IPS-20b (cell line): ENCODE data around the gene CLSTN3.

Source experiments
- H3K27ac ChIP-seq: one replicate; pipeline ENCODE4 v1.5.1; 2013; ENCODE audit warnings: low read length
- H3K27me3 ChIP-seq: 2 replicates; pipeline ENCODE4 v1.6.1; 2013; ENCODE audit warnings: mild to moderate bottlenecking, low read length, inconsistent platforms; ENCODE audit not compliant: insufficient read depth
- H3K36me3 ChIP-seq: 2 replicates; pipeline ENCODE4 v1.6.1; 2013; ENCODE audit warnings: low read depth, mild to moderate bottlenecking, inconsistent platforms, low read length, moderate library complexity; ENCODE audit not compliant: insufficient read depth
- H3K4me1 ChIP-seq: 2 replicates; pipeline ENCODE4 v1.6.1; 2013; ENCODE audit warnings: mild to moderate bottlenecking, control low read depth, inconsistent platforms, low read length, moderate library complexity; ENCODE audit not compliant: insufficient read depth
- H3K4me3 ChIP-seq: 2 replicates; pipeline ENCODE4 v1.5.1; 2013; ENCODE audit warnings: mild to moderate bottlenecking, low read length, inconsistent platforms
- H3K9ac ChIP-seq: 2 replicates; pipeline ENCODE4 v1.6.1; 2013; ENCODE audit warnings: low read depth, mild to moderate bottlenecking, inconsistent platforms, low read length, moderate library complexity
- H3K9me3 ChIP-seq: 2 replicates; pipeline ENCODE4 v1.6.1; 2013; ENCODE audit warnings: mild to moderate bottlenecking, low read depth, low read length, inconsistent platforms; ENCODE audit not compliant: insufficient read depth

Gene CLSTN3

GRCh38 chr12:7116916-7117315, 13.3 kb upstream of the CLSTN3 start:
- Histone ChIP-seq H3K9me3 (no peaks in the 10 kb centered on the region), H3K36me3 (no peaks in the 10 kb centered on the region), H3K9ac (no peak overlapping the region), H3K27ac (no peak overlapping the region), H3K27me3 (no peaks in the 10 kb centered on the region), H3K4me1 (no peaks in the 10 kb centered on the region), H3K4me3 (no peak overlapping the region)

- Histone ChIP-seq H3K9me3 (no peaks in the 10 kb centered on the region), H3K27ac (no peak overlapping the region), H3K36me3 (no peaks in the 10 kb centered on the region), H3K4me3 (no peak overlapping the region), H3K9ac (no peak overlapping the region), H3K27me3 (no peaks in the 10 kb centered on the region), H3K4me1 (no peaks in the 10 kb centered on the region)
These were observed 12.5 kb upstream of the CLSTN3 start for GRCh38 chr12:7117670-7118069.

- H3K9ac ChIP-seq, result no peak overlapping the region
- no peak overlapping the region for H3K27ac ChIP-seq
- no peak overlapping the region for H3K4me3 ChIP-seq
- H3K9me3 ChIP-seq, result no peaks in the 10 kb centered on the region
- no peaks in the 10 kb centered on the region for H3K4me1 ChIP-seq
- no peaks in the 10 kb centered on the region for H3K27me3 ChIP-seq
- H3K36me3 ChIP-seq, result no peaks in the 10 kb centered on the region
These were observed 11.3 kb upstream of the CLSTN3 start for GRCh38 chr12:7118881-7119280.

- no peak overlapping the region for H3K4me3 ChIP-seq
- H3K9ac ChIP-seq, result no peak overlapping the region
- H3K4me1 ChIP-seq, result no peaks in the 10 kb centered on the region
- H3K9me3 ChIP-seq, result no peaks in the 10 kb centered on the region
- H3K27ac ChIP-seq, result no peak overlapping the region
- H3K27me3 ChIP-seq, result no peaks in the 10 kb centered on the region
- H3K36me3 ChIP-seq, result no peaks in the 10 kb centered on the region
These were observed 10.0 kb upstream of the CLSTN3 start for GRCh38 chr12:7120166-7120565.

GRCh38 chr12:7121324-7121723, 8.8 kb upstream of the CLSTN3 start:
- Histone ChIP-seq H3K9ac (no peak overlapping the region), H3K27me3 (no peaks in the 10 kb centered on the region), H3K27ac (no peak overlapping the region), H3K4me1 (no peaks in the 10 kb centered on the region), H3K9me3 (no peaks in the 10 kb centered on the region), H3K36me3 (no peaks in the 10 kb centered on the region), H3K4me3 (no peak overlapping the region)

- H3K27ac ChIP-seq, result no peak overlapping the region
- no peaks in the 10 kb centered on the region for H3K36me3 ChIP-seq
- no peak overlapping the region for H3K9ac ChIP-seq
- peaks cover 3% of the 10 kb centered on the region; the same call in 1 of the 2 replicates for H3K27me3 ChIP-seq
- H3K4me1 ChIP-seq, result peaks cover 5% of the 10 kb centered on the region; the same call in 1 of the 2 replicates
- no peaks in the 10 kb centered on the region for H3K9me3 ChIP-seq
- no peak overlapping the region for H3K4me3 ChIP-seq
These were observed 7.1 kb upstream of the CLSTN3 start for GRCh38 chr12:7122811-7123769.

- no peaks in the 10 kb centered on the region for H3K9me3 ChIP-seq
- H3K4me1 ChIP-seq, result peaks cover 12% of the 10 kb centered on the region
- no peaks in the 10 kb centered on the region for H3K36me3 ChIP-seq
- no peak overlapping the region for H3K4me3 ChIP-seq
- H3K27ac ChIP-seq, result no peak overlapping the region
- H3K9ac ChIP-seq, result no peak overlapping the region
- H3K27me3 ChIP-seq, result peaks cover 12% of the 10 kb centered on the region
These were observed 6.2 kb upstream of the CLSTN3 start for GRCh38 chr12:7123806-7124522.

GRCh38 chr12:7125632-7126227, 4.4 kb upstream of the CLSTN3 start:
- Histone ChIP-seq H3K36me3 (no peaks in the 10 kb centered on the region), H3K4me1 (peaks cover 12% of the 10 kb centered on the region), H3K9me3 (no peaks in the 10 kb centered on the region), H3K4me3 (no peak overlapping the region), H3K27me3 (peaks cover 22% of the 10 kb centered on the region), H3K9ac (no peak overlapping the region), H3K27ac (no peak overlapping the region)

- Histone ChIP-seq H3K4me3 (no peak overlapping the region), H3K27ac (no peak overlapping the region), H3K9ac (peak overlapping the region; percentile 34)
These were observed 2.1 kb upstream of the CLSTN3 start for GRCh38 chr12:7127916-7128626.

GRCh38 chr12:7128681-7129286, 1.4 kb upstream of the CLSTN3 start, which contains the start of gene RBP5:
Gene RBP5, minus strand, starts transcription at chr12:7128889. Its CDS starts 114 bp downstream, at chr12:7128775.
- H3K27ac ChIP-seq, result peak within 1 kb of the TSS; percentile 58

More at GRCh38 chr12:7127916-7128626, 2.1 kb upstream of the CLSTN3 start:
- no peaks in the 10 kb centered on the region for H3K9me3 ChIP-seq
- no peaks in the 10 kb centered on the region for H3K36me3 ChIP-seq
- H3K27me3 ChIP-seq, result peaks cover 33% of the 10 kb centered on the region
- H3K4me1 ChIP-seq, result peaks cover 12% of the 10 kb centered on the region

More at GRCh38 chr12:7128681-7129286, 1.4 kb upstream of the CLSTN3 start, which contains the start of gene RBP5:
- H3K27me3 ChIP-seq, result peaks cover 33% of the 10 kb centered on the region
- H3K4me3 ChIP-seq, result peak within 1 kb of the TSS; percentile 87
- H3K9me3 ChIP-seq, result no peaks in the 10 kb centered on the region
- H3K4me1 ChIP-seq, result peaks cover 12% of the 10 kb centered on the region
- H3K36me3 ChIP-seq, result peaks cover under 1% of the 10 kb centered on the region; the same call in 1 of the 2 replicates
- peak within 1 kb of the TSS; percentile 83 for H3K9ac ChIP-seq
